Measurements from ENCODE around the gene RNF225. TPM values are rescaled to one million over a fixed set of nuclear protein-coding genes. Genes with fewer than 3 reads are reported as not detected.
"Not testable (repeated sequence)": the region's sequence is repeated elsewhere in the genome, so short reads cannot be mapped to it uniquely, and the experiment has no call there.

Gene RNF225
- total and polyA plus RNA-seq, 2 experiments from 2014 or later: not detected

- no peaks in the 10 kb centered on the region for H3K9me3 ChIP-seq (ENCODE audit: low read depth)
- peak overlapping the region; percentile 41 for H3K4me3 ChIP-seq
- WGBS (ENCODE audit: low lambda C conversion rate, missing lambda C conversion rate): 25% methylated on average over 22 of the region's 23 CpGs
- H3K4me1 ChIP-seq (ENCODE audit: insufficient read depth): peaks cover 10% of the 10 kb centered on the region
- H3K9me2 ChIP-seq (replicated peaks; ENCODE audit: insufficient read depth): no peaks in the 10 kb centered on the region
- TF ChIP-seq, protein P1, sequence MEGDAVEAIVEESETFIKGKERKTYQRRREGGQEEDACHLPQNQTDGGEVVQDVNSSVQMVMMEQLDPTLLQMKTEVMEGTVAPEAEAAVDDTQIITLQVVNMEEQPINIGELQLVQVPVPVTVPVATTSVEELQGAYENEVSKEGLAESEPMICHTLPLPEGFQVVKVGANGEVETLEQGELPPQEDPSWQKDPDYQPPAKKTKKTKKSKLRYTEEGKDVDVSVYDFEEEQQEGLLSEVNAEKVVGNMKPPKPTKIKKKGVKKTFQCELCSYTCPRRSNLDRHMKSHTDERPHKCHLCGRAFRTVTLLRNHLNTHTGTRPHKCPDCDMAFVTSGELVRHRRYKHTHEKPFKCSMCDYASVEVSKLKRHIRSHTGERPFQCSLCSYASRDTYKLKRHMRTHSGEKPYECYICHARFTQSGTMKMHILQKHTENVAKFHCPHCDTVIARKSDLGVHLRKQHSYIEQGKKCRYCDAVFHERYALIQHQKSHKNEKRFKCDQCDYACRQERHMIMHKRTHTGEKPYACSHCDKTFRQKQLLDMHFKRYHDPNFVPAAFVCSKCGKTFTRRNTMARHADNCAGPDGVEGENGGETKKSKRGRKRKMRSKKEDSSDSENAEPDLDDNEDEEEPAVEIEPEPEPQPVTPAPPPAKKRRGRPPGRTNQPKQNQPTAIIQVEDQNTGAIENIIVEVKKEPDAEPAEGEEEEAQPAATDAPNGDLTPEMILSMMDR (IDR thresholded peaks at IDR 0.05; ENCODE audit: poor library complexity): no peak
- TF ChIP-seq EZH2 (IDR thresholded peaks at IDR 0.05; ENCODE audit: borderline replicate concordance): no peak
- no peak for TF ChIP-seq EZH2phosphoT487 (IDR thresholded peaks at IDR 0.05; ENCODE audit: low read depth, severe bottlenecking, unreplicated experiment)
- peak overlapping the region; percentile 12 for H2AFZ ChIP-seq
- no peak for DNase-seq (ENCODE audit: low spot score)
- no peaks in the 10 kb centered on the region for H3K36me3 ChIP-seq (replicated peaks; ENCODE audit: insufficient read depth, low read depth)
- peaks cover 5% of the 10 kb centered on the region for H3K27me3 ChIP-seq
- H3K4me2 ChIP-seq: peak overlapping the region; percentile 80
- peak overlapping the region; percentile 59 for H3K27ac ChIP-seq
- no peaks in the 10 kb centered on the region for H4K20me1 ChIP-seq (ENCODE audit: insufficient read depth, poor library complexity, severe bottlenecking)
- peaks cover 17% of the 10 kb centered on the region for H3K79me2 ChIP-seq
These were observed 6.5 kb downstream of the RNF225 start for GRCh38 chr19:58401840-58402421.

DNA sequence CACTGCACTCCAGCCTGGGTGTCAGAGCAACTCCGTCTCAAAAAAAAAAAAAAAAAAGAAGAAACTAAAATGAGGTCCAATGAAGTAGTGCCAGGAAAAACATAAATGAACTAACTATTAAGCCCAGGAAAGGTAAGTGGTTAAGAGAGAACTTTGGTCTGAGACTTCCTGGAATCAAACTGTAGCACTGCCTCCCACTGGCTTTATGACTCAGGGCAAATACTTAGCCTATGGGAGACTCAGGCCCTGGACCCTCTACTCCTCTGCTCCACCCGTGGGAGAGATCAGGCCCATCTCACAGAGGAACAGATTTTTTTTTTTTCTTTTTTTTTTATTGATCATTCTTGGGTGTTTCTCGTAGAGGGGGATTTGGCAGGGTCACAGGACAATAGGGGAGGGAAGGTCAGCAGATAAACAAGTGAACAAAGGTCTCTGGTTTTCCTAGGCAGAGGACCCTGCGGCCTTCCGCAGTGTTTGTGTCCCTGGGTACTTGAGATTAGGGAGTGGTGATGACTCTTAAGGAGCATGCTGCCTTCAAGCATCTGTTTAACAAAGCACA is 8.5 kb downstream of the RNF225 start:
- H4K20me1 ChIP-seq (ENCODE audit: insufficient read depth, poor library complexity, severe bottlenecking): not testable (repeated sequence)

DNA sequence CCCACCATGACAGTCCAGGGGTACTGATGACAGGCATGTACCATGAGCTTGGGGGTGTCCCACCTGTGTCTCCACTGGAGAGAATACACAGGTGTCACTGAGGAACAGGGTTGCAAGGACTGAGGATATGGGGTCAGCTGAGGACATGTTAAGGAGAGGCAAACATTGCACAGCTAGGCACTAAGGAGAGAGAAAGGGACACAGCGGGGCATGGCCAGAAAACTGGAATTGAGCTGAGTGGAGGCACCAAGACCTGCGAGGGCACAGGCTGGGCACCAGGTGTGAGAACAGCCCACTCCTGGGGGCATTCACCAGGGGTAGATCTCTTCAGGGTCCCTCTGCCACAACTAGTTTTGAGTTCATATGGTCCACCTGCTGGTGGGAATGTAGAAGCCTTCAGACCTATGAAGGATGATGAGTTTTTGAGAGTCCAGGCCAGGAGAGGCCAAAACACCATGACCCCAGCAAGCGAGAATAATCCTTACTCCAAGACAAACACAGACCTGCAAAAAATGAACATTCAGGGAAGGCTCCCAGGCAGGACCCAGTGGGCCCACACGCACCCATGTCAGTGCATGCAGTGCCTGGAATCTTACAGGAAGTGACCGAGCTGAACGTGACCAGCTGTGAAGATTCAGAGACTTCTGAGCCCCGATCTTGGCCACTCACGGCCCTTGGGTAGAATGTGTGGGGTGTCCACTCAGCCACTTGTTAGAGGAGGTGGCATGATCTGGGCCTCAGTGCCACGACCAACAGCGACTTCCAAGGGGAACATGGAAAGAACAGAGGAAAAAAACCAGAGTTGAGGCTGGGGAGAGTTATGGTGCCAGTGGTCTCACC is 11.6 kb downstream of the RNF225 start:
- Histone ChIP-seq H3K36me3 (replicated peaks; ENCODE audit: insufficient read depth, low read depth) (no peaks in the 10 kb centered on the region), H2AFZ (no peak overlapping the region), H3K79me2 (peaks cover 48% of the 10 kb centered on the region), H3K9me2 (replicated peaks; ENCODE audit: insufficient read depth) (no peaks in the 10 kb centered on the region), H3K4me2 (peak overlapping the region; percentile 90), H3K9me3 (ENCODE audit: low read depth) (no peaks in the 10 kb centered on the region), H3K27me3 (no peaks in the 10 kb centered on the region), H4K20me1 (ENCODE audit: insufficient read depth, poor library complexity, severe bottlenecking) (no peaks in the 10 kb centered on the region), H3K27ac (peak overlapping the region; percentile 95), H3K4me3 (peak overlapping the region; percentile 61), H3K4me1 (ENCODE audit: insufficient read depth) (peaks cover 10% of the 10 kb centered on the region)
- DNase-seq (ENCODE audit: low spot score): peak; percentile 26
- TF ChIP-seq, protein P1 (IDR thresholded peaks at IDR 0.05; ENCODE audit: poor library complexity): peak; percentile 35
- TF ChIP-seq EZH2phosphoT487 (IDR thresholded peaks at IDR 0.05; ENCODE audit: low read depth, severe bottlenecking, unreplicated experiment): no peak
- no peak for TF ChIP-seq EZH2 (IDR thresholded peaks at IDR 0.05; ENCODE audit: borderline replicate concordance)
- 83% methylated on average over 10 of the region's 10 CpGs for WGBS (ENCODE audit: low lambda C conversion rate, missing lambda C conversion rate)

More for the DNA sequence above, 8.5 kb downstream of the RNF225 start:
- not testable (repeated sequence) for H3K36me3 ChIP-seq (replicated peaks; ENCODE audit: insufficient read depth, low read depth); H3K9me2 ChIP-seq (replicated peaks; ENCODE audit: insufficient read depth); H3K9me3 ChIP-seq (ENCODE audit: low read depth); H3K4me2 ChIP-seq; H2AFZ ChIP-seq; H3K4me3 ChIP-seq; H3K27me3 ChIP-seq
- H3K4me1 ChIP-seq (ENCODE audit: insufficient read depth): peaks cover 17% of the 10 kb centered on the region
- peak overlapping the region; percentile 58 for H3K27ac ChIP-seq
- H3K79me2 ChIP-seq: peaks cover 30% of the 10 kb centered on the region
- WGBS (ENCODE audit: low lambda C conversion rate, missing lambda C conversion rate): 68% methylated on average over 5 of the region's 5 CpGs
- peak; percentile 53 for DNase-seq (ENCODE audit: low spot score)

DNA sequence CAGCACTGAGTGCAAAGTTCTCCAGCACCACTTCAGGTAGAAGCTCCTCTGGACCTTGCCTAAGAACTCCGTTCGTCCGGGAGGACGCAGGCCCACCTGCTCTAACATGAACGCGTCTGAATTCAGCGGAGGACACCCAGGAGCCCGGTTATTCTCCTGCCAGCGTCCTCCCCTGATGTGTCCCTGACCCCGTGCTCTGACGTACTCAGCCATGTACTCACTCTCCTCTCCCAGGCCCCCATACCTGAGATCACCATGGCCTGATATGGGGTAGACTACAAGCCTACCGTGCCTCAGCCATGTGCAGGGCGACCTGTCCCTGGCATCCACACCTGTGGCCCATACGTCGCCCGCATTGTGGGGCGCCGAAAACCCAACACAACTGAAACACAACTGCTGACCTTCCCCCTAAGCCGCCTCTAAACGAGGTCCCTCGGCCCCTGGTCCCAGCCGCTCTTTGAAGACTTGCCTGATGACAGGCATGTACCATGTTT is 12.2 kb downstream of the RNF225 start:
- TF ChIP-seq EZH2phosphoT487 (IDR thresholded peaks at IDR 0.05; ENCODE audit: low read depth, severe bottlenecking, unreplicated experiment) (no peak), EZH2 (IDR thresholded peaks at IDR 0.05; ENCODE audit: borderline replicate concordance) (no peak)
- TF ChIP-seq, protein P1 (IDR thresholded peaks at IDR 0.05; ENCODE audit: poor library complexity): no peak
- Histone ChIP-seq H3K27me3 (no peaks in the 10 kb centered on the region), H3K4me2 (peak overlapping the region; percentile 90), H3K79me2 (peaks cover 45% of the 10 kb centered on the region), H2AFZ (peak overlapping the region; percentile 65), H3K36me3 (replicated peaks; ENCODE audit: insufficient read depth, low read depth) (no peaks in the 10 kb centered on the region), H3K4me3 (peak overlapping the region; percentile 61), H4K20me1 (ENCODE audit: insufficient read depth, poor library complexity, severe bottlenecking) (no peaks in the 10 kb centered on the region), H3K9me2 (replicated peaks; ENCODE audit: insufficient read depth) (no peaks in the 10 kb centered on the region), H3K9me3 (ENCODE audit: low read depth) (no peaks in the 10 kb centered on the region), H3K4me1 (ENCODE audit: insufficient read depth) (peaks cover 8% of the 10 kb centered on the region), H3K27ac (peak overlapping the region; percentile 95)
- peak; percentile 46 for DNase-seq (ENCODE audit: low spot score)
- WGBS (ENCODE audit: low lambda C conversion rate, missing lambda C conversion rate): 24% methylated on average over 22 of the region's 22 CpGs

Measured in hepatocyte (in vitro differentiated cells).